LNCAP (cell line): ENCODE results near the gene SGF29.

Source experiments
- CTCF ChIP-seq: fragments of 450-650 bp; IDR thresholded peaks from 2 replicates; pipeline ENCODE4 v1.5.1; 2017; ENCODE audit warnings: mild to moderate bottlenecking

SGF29 gene

GRCh38 chr16:28514246-28514645, 39.5 kb upstream of the SGF29 start:
- TF ChIP-seq CTCF = no peak

- TF ChIP-seq CTCF = no peak
These were observed 33.0 kb upstream of the SGF29 start for GRCh38 chr16:28520672-28521071.

DNA sequence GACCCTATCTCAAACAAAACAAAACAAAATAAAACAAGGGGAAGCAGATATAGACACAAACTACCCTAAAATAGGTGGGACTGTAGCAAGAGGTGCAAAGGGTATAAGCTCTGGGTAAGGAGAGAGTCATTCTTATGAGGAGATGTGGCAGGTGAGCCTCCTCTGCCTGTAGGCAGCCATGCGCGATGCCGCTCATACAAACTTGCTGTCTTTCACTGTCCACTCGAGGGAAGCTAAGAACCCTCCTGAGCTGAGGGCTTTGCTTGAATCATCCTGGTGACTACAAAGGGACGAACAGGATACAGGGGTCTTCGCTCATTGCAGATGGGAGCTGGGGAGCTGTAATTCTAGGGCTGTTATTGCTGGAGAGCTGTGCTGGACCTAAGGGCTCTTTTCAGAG, 32.3 kb upstream of the SGF29 start:
- no peak for TF ChIP-seq CTCF

- no peak for TF ChIP-seq CTCF
These were observed 30.9 kb upstream of the SGF29 start for GRCh38 chr16:28522792-28523191.

DNA sequence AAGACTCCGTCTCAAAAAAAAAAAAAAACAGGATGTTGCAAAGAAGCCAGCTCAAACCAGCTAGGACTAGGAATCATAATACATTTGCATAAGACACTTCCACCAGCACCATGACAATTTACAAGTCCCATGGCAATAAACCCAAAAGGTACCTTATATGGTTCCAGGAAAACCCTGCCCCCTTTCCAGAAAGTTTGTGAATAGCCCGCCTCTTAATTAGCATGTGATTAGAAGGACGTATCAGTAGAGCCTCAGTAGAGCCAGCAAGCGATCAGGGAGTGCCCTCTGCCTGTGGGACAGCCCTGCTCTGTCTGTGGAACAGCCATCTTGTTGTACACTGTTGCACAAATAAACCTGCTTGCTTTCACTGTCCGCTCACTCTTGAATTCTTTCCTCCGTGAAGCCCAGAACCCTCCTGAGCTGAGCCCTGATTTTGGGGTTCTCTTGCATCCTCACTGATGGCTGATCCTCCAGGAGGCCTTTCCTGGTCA, 29.0 kb upstream of the SGF29 start:
- no peak for TF ChIP-seq CTCF

GRCh38 chr16:28526201-28527099, 27.3 kb upstream of the SGF29 start:
- no peak for TF ChIP-seq CTCF

DNA sequence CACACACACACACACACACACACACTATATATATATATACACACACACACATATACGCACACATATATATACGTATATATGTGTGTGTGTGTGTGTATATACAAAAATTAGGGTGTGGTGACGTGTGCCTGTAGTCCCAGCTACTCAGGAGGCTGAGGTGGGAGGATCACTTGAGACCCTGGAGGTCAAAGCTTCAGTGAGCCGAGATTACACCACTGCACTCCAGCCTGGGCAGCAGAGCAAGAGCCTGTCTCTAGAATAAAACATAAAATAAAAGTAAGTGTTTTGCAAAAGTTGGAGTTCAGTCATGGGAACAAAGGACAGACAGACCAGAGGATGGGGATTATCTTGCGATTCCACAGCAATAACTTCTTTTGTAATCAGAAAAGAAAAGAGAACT, 25.7 kb upstream of the SGF29 start:
- no peak for TF ChIP-seq CTCF
